ELR (cell line): ENCODE measurements around the gene NDUFC2.
"Not testable (repeated sequence)": the region's sequence is repeated elsewhere in the genome, so short reads cannot be mapped to it uniquely, and the experiment has no call there.

Experiments used
- DNase-seq: peaks from one replicate; pipeline ENCODE4 v3.0.0-alpha.2; 2015; ENCODE audit warnings: low read depth

Gene NDUFC2

DNA sequence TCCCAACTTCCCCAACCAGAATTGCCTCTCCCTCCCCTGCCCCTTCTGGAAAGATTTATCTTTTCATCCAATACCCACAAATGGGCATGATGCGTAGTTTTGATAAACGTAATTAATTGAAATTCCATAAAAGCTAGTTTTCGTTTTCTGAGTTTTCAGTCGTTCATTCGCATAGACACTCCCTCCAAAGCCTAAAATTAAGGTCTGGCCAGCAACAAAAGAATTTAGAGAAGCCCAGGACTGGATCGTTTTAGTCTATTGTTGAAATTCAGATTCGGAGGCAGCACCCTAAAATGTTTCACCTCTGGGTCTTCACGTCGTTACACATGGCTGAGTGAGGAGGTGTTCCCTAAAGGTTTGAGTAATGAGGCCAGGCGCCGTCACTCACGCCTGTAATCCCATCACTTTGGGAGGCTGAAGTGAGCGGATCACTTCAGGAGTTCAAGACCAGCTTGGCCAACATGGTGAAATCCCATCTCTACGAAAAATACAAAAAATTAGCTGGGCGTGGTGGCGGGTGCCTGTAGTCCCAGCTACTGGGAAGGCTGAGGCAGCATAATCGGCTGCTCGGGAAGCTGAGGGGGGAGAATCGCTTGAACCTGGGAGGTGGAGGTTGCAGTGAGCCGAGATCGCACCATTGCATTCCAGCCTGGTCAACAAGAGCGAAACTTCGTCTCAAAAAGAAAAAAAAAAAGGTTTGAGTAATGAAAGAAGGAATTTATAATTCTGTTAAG lies 589 bp upstream of the NDUFC2 start:
- no peak for DNase-seq

DNA sequence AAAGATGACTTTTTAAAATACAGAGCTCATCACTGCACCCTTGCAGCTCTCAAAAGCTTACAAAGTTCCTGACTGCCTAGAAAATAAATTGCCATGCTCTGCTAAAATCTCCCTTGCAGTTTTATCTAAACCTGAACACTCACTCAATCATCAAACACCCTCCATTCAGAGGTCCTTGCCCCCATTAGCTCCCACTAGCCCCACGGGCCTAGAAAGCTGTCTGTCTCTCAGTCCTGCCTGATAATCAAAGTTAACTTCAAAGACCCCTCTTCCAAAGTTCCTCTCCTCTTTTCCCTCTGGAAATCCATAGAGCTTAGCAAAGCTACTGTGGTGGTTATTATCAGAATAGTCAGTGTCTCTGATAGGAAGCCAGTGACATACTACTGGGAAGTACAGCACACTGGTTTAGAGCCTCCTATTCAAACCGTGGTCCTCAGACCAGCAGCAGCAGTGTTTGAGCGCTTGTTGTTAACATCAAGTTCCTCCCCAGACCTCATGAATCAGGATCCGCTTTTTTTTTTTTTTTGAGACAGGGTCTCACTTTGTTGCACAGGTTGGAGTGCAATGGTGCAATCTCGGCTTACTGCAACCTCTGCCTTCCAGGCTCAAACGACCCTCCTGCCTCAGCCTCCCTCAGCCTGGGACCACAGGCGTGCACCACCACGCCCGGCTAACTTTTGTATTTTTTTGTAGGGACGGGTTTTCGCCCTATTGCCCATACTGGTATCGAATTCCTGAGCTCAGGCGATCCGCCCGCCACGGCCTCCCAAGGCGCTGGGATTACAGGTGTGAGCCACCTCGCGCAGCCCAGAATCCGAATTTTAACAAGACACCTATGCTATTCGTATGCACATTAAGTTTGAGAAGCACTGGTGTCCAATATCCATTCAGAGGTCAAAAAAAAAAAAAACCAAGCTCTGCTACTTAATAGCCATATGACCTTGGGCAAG lies 1.2 kb downstream of the NDUFC2 start:
- DNase-seq, result peak; percentile 12

DNA sequence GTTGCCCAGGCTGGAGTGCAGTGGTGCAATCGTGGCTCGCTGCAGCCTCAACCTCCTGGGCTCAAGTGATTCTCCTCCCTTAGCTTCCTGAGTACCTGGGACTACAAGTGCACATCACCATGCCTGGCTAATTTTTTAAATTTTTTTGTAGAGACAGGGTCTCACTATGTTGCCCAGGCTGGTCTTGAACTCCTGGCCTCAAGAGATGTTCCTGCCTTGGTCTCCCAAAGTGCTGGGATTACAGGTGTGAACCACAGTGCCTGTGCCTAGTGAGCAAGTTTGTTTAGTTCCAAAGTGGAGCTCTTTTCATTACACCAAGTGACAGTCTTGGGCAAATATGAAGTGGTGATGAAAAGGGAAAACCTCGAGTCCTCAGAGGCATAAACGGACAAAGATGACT lies 2.1 kb downstream of the NDUFC2 start:
- not testable (repeated sequence) for DNase-seq

DNA sequence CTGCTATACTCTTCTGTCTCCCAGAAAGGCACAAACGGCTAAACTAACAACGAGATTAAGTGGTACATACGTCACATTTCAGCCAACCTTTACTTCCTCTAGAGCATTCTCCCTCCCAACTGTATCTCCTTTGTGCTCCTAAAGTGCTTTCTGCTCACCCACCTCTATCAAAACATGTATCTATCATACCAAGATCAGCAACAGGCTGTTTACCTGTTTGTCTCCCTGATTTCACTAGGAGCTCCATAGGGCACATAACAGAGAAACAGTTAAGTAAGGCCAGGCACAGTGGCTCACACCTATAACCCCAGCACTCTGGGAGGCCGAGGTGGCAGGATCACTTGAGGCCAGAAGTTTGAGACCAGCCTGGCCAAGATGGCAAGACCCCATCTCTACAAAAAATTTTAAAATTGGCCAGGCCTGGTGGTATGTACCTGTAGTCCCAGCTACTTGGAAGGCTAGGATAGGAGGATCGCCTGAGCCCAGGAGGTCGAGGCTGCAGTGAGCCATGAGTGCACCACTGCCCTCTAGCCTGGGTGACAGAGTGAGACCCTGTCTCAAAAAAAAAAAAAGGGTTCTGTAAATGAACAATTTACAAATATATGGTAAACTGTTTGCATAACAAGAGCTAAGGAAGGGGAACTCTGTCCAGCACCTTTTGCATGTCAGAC lies 2.8 kb downstream of the NDUFC2 start:
- no peak for DNase-seq

DNA sequence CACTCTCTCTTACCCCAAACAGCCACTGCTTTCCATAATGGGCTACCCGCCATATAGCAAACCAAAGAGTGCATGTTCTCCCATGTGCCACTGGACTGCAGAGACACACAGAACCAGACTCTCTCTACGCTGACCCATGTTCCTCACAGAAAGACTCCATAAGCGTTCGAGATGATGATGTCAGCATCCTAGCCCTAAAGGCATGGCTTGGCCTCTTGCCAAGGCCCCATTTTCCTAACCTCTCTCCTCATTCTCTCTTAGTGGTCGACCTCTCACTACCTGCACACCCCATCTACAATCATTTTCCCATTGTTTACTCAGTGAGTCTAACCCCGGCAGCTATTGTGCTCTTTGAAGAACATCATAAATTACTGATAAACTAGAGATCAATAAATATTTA lies 4.9 kb downstream of the NDUFC2 start:
- peak; percentile 22 for DNase-seq

DNA sequence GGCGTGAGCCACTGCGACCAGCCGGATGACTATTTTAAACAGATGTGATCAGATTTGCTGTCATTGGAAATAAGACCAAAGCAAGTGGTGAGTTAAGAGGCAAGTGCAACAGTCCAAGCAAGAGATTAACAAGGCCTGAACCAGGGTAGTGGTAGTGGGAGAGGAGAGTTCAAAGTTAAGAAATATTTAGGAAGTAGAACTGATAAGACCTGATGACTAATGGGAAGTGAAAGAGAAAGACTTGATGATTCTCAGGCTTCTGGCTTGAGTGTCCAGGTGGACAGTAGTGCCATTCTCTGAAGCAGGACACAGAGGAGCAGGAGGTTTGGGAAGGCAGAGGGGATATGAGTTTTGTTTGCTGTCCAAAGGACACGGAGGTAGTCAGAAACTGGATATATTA lies 7.2 kb downstream of the NDUFC2 start:
- no peak for DNase-seq

DNA sequence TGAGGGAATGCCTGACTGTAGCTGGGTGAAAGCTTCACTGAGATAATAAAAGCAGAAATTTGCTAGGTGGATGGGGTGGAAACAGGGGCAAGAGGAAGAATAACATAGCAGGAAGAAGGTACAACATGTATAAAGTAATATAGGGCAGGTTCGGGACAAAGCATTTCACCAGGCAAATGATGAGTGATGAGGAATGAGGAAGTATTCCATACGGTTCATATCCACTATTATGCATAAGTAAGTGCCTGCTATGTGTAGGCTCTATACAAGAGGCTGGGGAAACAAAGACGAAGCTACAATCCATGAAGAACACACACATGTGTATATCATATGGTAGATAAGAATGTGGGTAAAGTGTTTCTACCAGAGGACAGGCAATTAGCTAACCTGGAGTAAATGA lies 7.9 kb downstream of the NDUFC2 start:
- DNase-seq, result no peak

DNA sequence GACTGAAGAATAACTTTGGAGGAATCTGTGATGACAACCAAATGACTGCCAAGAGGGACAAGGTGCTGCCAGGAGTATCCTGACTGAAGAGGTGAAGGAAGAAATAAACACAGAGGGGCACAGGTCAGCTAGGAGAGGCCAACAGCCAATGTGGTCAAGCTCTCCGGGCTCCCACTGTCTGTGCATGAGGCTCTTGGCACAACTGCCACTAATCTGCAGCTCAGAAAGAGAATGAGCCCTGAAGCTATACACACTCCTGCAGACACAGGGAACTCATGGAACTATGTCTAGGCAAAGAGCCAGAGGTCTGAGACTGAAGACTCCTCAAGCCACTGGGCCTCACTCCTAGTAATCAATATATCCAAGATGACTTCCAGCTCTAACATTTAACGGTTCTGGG lies 9.0 kb downstream of the NDUFC2 start:
- no peak for DNase-seq

DNA sequence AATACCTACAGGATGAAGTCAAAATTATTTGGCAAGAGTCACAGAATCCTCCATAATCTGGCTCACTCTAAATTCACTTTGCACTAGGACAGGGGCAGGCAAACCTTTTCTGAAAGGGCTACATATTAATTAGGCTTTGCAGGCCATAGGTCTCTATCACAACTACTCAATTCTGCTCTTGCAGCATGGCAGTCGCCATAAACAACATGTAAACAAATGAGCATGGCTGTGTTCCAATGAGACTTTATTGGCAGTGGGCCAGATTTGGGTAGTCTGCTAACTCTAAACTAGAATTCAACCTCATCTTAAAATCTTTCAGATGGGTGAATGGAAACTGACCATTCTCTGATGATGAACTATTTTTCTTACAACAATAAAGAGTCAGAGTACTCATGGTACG lies 10.2 kb downstream of the NDUFC2 start:
- DNase-seq, result no peak

DNA sequence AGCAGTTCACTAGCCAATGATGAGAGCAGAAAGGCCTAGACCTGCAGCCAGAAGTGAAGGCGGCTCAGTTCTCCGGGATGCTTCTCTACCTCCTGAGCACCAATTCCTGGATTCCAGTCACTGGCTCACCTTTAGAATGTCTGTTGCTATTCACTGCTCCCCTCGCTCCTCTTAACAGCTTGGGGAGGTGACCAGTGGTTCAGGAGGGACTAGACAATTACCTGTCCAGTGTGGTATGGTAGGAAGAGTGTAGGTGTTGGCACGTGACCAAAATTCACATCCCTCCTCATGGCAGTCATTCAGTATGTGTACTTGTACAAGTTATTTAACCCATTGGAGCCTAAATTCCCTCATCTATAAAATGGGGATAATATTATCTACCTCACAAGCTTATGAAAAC lies 12.0 kb downstream of the NDUFC2 start:
- no peak for DNase-seq

DNA sequence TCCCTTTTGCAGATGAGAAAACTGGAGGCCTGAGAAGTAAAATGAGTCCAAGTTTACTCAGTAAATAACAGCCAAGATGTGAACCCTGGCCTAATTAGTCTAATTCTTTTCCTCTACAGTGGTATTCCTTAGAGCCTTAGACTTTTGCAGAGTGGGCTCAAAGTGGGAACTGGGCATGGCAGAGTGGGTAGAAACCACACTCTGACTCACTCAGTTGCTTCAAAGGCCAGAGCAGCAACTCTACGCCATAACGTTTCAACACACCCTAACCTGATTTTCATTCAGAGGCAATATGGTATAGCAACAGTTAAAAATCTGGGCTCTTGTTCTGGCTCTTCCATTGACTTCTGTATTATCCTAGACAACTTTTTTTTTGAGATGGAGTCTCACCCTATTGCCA lies 13.2 kb downstream of the NDUFC2 start:
- DNase-seq, result no peak

DNA sequence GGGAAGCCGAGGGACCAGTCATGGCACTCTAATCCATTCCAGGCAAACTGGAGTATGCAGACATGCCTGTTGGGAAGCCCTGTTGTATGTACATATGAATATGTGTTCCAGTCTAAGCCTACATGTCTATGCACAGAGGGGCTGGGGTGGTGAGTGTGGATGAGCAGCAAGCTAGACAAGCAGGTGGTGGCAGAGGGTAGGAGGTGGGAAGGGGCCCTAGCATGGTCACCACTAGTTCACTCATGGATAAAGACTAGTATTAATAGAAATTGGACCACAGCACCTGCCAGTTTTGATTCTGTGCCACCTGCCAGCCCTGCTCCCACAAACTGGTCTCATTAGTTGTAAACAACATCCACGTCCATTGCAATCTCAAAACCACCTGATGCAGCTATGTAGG lies 14.5 kb downstream of the NDUFC2 start:
- no peak for DNase-seq

DNA sequence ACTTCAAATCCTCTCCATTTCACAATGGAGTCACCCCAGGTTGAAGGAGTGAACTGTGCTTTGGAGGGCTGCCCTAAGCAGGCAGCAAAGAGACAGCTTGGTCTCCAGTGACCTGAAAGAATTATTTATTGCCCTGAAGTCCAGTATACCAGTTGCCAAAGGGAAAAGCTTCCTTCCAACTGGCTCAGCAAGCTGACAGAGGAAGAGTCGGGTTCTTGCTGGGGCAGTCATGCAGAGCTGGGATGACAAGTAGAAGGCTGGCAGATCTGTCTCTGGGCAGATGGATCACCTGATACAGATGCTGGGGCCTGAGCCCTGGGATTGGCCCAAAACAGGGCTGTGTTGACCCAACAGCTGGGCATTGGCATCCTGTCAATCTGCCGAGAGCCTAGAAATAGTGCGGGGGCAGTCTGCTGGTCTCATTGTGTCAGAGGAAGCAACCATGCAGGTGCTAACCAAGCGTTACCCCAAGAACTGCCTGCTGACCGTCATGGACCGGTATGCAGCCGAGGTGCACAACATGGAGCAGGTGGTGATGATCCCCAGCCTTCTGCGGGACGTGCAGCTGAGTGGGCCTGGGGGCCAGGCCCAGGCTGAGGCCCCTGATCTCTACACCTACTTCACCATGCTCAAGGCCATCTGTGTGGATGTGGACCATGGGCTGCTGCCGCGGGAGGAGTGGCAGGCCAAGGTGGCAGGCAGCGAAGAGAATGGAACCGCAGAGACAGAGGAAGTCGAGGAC lies 16.1 kb downstream of the NDUFC2 start, which contains the start of gene THRSP:
TSS of gene THRSP (plus strand) at position 422 of the 742 bp plus-strand sequence. CDS start at position 443, 21 bp downstream.
- DNase-seq, result no peak

DNA sequence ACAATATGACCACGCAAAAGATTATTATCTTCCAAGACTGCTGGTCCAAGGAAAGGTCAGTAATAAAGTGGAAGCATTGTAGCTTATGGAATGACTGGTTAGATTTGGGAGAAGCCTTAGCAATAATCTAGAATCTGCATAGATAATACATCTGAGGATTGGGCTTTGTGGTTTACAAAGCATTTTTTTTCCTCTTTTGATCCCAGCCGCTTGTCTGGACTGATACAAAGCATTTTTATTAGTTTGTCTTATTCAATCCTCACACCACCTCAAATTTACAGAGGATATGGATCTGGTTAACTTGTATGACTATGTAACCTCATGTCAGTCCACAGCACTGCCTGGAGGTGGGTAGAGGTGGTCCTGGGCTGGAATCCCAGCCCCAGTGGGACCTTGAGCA lies 17.0 kb downstream of the NDUFC2 start:
- no peak for DNase-seq

DNA sequence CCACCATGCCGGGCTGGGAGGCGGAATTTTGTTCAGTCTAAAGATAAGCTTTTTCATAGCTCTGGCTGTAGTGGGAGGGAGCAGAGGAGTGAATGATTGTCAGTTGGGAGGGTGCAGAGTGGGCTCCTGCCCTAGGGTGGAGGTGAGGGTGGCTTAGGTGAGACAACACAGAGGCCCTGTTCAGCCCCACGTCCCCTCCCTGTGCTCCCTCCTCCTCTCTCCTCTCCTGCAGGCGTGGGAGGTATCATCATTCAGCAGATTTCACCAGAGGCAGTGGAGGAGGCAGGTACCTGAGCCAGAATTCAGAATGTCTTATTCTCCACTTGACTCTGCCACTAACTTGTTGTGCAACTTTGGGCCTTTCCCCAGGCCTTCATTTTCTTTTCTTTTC lies 17.7 kb downstream of the NDUFC2 start:
- DNase-seq, result no peak

DNA sequence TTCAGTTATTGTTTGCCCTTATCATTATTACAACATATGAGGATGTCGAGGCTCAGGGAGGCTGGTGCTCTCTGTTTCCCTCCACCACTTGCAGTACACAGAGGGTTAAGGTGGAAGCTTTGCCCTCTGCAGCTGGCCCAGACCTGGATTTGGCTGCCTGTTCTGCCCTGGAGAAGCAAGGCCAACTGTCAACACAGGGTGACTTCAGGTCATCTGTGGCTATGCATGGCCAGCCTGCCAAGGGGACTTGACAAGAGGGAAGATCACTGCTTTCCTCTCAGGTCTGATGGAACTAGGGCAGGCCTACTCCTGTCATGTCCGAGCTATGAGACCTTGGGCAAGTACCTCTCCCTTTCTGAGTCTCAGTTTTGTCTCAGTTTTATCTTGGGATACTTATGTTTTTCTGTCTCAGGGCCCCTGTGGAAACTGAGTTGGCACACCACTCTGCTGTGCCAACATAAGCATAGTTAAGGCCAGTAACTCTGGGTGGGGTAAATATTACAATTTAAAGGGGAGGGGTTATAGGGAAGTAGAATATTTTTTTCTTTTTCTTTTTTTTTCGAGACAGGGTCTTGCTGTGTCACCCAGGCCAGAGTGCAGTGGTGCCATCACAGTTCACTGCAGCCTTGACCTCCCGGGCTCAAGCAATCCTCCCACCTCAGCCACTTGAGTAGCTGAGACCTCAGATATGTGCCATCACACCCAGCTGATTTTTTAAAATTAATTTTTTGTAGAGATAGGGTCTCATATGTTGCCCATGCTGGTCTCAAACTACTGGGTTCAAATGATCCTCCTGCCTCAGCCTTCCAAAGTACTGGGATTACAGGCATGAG lies 18.4 kb downstream of the NDUFC2 start:
- DNase-seq, result no peak

DNA sequence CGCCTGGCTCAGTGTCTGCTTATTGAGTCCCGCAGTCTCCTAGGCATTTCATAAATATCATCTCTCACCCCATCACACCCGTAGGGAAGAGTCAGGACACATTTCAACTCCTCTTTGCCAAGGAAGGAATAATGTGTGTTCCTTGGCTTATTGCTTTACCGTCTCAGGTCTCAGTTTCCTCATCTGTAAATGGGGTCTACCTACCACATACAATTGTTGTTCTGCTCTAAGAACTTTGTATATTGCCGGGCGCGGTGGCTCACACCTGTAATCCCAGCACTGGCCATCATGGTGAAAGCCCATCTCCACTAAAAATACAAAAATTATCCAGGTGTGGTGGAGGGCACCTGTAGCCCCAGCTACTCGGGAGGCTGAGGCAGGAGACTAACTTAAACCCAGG lies 19.1 kb downstream of the NDUFC2 start:
- DNase-seq, result no peak

DNA sequence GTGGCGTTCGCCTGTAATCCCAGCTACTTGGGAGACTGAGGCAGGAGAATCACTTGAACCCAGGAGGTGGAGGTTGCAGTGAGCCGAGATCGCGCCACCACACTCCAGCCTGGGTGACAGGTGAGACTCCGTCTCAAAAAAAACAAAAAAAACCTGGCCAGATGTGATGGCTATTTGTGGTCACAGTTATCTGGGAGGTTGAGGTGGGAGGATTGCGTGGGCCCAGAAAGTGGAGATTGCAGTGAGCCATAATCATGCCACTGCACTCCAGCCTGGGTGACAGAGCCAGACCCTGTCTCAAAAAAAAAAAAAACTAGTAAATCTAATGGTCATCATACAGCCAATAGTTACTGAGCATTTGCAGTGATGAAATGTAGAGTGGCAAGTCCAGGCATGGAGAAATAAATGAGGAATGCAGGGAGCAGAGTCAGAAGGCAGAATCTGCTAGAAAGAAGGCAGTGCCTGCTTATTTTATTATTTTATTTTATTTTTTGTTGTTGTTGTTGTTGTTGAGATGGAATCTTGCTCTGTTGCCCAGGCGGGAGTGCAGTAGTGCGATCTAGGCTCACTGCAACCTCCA lies 19.8 kb downstream of the NDUFC2 start:
- not testable (repeated sequence) for DNase-seq

DNA sequence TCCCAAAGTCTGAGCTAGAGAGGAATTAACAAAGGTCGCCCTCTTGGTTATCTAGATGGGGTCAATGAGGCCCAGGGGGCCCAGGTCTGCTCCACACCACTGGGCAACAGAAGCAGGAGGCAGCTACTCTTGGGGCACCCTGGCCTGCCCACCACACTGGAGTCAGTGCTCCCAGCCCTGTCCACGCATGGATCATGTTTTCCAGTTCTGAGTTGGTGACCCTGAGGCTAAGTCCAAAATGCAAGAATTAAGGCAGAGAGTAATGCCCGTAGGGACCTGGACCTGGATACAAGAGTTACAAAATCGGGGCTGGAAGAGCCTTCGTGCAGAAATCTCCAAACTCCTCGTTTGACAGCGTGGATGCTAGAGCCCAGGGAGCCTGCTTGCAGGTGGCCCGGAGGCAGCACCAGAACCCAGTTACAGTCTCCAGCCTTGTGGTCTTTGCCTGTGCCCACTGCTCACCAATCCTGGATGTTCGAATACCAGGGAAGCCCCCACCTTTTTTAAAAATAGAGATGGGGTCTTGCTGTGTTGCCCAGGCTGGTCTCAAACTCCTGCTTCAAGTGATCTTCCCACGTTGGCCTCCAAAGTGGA lies 22.1 kb downstream of the NDUFC2 start:
- DNase-seq, result no peak

DNA sequence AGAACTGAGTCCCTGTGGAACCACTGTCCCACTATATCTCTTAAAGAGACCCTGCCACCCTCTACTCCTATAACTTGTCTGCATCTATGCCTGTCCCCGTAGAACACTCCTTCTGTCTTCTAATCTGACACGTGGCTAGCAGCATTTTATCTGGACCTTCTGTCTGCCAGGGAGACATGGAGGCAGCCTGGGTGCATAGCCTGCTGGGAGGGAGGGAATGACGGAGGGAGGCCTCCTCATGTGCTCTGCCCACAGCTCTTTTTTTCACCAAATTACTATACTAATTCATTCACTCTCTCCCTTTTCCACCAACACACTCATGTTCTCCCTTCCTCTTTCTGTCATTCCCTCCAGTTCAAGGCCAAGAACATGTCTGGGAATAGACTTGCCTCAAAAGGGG lies 23.6 kb downstream of the NDUFC2 start:
- DNase-seq, result no peak
